OCI-LY3 (cell line): ENCODE results near the gene FARP1.

ENCODE experiments used
- H2AFZ ChIP-seq: fragments of 200-600, 300-600 bp; shearing (Covaris generic); 2 replicates; pipeline ENCODE4 v1.6.0; 2014; ENCODE audit warnings: antibody characterized with exemption, low read depth, low read length
- H3K27ac ChIP-seq: fragments of 200-600, 300-600 bp; sonication (generic); 2 replicates; pipeline ENCODE4 v1.5.1; 2014; ENCODE audit warnings: mild to moderate bottlenecking, low read length, moderate library complexity, mixed read lengths
- H3K27me3 ChIP-seq: fragments of 200-600, 300-600 bp; sonication (generic); 2 replicates; pipeline ENCODE4 v1.6.1; 2014; ENCODE audit warnings: low read depth, low read length, mixed read lengths
- H3K36me3 ChIP-seq: fragments of 200-600, 300-600 bp; sonication (generic); replicated peaks from 2 replicates; pipeline ENCODE3; 2014; ENCODE audit warnings: low read depth, low read length, mixed read lengths
- H3K4me1 ChIP-seq: fragments of 300-600, 200-600 bp; sonication (generic); 2 replicates; pipeline ENCODE4 v1.6.1; 2014; ENCODE audit warnings: low read length, mixed read lengths
- H3K4me2 ChIP-seq: fragments of 200-600, 300-600 bp; sonication (generic); 2 replicates; pipeline ENCODE4 v1.6.1; 2014; ENCODE audit warnings: low read length, mixed read lengths
- H3K4me3 ChIP-seq: fragments of 300-600, 200-600 bp; sonication (generic); 2 replicates; pipeline ENCODE4 v1.5.1; 2014; ENCODE audit warnings: antibody characterized with exemption, mild to moderate bottlenecking, low read length, moderate library complexity
- H3K79me2 ChIP-seq: fragments of 300-600, 200-600 bp; shearing (Covaris generic); 2 replicates; pipeline ENCODE4 v1.6.1; 2014; ENCODE audit warnings: mild to moderate bottlenecking, low read length, mixed read lengths
- H3K9ac ChIP-seq: fragments of 300-600, 200-600 bp; shearing (Covaris generic); 2 replicates; pipeline ENCODE4 v1.6.0; 2014; ENCODE audit warnings: mild to moderate bottlenecking, low read length, moderate library complexity
- H3K9me3 ChIP-seq: fragments of 200-600, 300-600 bp; shearing (Covaris generic); 2 replicates; pipeline ENCODE4 v1.6.1; 2014; ENCODE audit warnings: low read length, mixed read lengths; ENCODE audit not compliant: insufficient read depth
- H4K20me1 ChIP-seq: fragments of 200-600, 300-600 bp; sonication (generic); 2 replicates; pipeline ENCODE4 v1.6.1; 2016; ENCODE audit warnings: low read length, mixed read lengths; ENCODE audit not compliant: insufficient read depth
- EZH2phosphoT487 ChIP-seq: fragments of 200-600 bp; shearing (Covaris generic); IDR thresholded peaks from 2 replicates; pipeline ENCODE4 v1.6.1; 2018; ENCODE audit warnings: antibody characterized with exemption, mixed run types, low read depth
- TF ChIP-seq, protein P1 (sequence below): fragments of 200-600, 300-600 bp; sonication (generic); IDR thresholded peaks from 2 replicates; pipeline ENCODE4 v1.5.1; 2014; ENCODE audit warnings: antibody characterized with exemption, low read length, low read depth

The FARP1 gene

DNA sequence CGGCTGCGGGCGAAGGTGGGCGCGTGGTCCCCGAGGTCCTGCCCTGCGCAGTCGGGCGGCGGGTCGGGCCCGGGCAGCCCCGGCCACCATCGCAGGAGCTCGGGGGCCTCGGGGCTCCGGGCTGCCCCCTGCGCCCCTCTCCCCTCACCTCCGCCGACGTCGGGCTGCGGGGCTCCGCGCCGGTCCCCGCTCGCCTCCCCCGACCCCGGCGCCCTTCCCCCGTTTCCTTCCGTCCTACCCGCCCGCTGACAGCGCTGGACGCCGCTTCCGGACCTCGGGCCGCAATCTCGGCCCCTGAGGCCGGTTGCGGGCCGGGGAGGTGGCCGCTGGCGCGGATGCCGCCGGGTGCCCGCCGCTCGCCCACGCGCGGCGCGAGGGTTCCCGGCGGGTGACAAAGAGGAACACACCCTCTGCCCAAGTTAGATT, 720 bp downstream of the FARP1 start:
- Histone ChIP-seq H3K4me3 (peak overlapping the region; percentile 94), H3K9me3 (no peaks in the 10 kb centered on the region), H3K79me2 (no peaks in the 10 kb centered on the region), H3K36me3 (no peaks in the 10 kb centered on the region), H3K27me3 (peaks cover 46% of the 10 kb centered on the region), H3K27ac (no peak overlapping the region), H3K4me2 (peak overlapping the region; percentile 62), H3K9ac (peak overlapping the region; percentile 52), H4K20me1 (no peaks in the 10 kb centered on the region), H3K4me1 (peaks cover 19% of the 10 kb centered on the region), H2AFZ (no peak overlapping the region)
- TF ChIP-seq EZH2phosphoT487 = no peak
- TF ChIP-seq, protein P1, sequence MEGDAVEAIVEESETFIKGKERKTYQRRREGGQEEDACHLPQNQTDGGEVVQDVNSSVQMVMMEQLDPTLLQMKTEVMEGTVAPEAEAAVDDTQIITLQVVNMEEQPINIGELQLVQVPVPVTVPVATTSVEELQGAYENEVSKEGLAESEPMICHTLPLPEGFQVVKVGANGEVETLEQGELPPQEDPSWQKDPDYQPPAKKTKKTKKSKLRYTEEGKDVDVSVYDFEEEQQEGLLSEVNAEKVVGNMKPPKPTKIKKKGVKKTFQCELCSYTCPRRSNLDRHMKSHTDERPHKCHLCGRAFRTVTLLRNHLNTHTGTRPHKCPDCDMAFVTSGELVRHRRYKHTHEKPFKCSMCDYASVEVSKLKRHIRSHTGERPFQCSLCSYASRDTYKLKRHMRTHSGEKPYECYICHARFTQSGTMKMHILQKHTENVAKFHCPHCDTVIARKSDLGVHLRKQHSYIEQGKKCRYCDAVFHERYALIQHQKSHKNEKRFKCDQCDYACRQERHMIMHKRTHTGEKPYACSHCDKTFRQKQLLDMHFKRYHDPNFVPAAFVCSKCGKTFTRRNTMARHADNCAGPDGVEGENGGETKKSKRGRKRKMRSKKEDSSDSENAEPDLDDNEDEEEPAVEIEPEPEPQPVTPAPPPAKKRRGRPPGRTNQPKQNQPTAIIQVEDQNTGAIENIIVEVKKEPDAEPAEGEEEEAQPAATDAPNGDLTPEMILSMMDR = no peak

DNA sequence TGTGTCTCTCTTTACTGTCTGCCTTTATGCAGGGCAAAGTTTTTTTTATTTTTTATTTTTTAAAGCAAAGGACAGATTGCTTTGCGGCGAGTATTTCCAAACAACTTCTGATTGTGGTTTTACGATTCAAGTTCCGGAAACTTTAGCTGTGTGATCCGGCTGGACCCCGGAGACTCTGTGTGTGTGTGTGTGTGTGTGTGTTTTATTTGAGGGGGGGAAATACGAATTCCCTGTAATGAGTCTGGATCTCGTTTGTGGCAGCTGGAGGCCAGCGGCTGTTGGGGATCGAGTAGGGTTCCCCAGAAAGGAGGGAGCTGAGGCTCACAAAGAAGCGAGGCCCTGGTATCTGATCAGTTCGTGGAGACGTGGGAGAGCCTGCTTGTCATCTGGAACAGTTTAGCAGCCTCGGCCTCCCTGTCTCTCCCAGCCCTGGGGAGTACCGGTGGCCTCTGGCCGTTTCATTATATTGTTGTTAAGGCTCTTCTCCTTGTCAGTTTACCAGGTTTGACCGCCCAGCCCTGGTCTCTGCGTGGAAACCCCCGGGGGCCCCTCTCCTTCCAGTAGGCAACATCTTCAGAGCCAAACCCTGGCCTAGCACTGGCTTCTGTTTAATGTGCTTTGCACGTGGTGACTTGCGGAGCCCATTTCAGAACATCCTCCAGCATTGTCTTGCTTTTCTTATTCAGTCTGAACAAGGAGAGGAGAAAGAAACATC, 1.3 kb downstream of the FARP1 start:
- Histone ChIP-seq H3K4me2 (peak overlapping the region; percentile 62), H2AFZ (no peak overlapping the region), H4K20me1 (no peaks in the 10 kb centered on the region), H3K9ac (peak overlapping the region; percentile 52), H3K79me2 (no peaks in the 10 kb centered on the region), H3K27ac (no peak overlapping the region), H3K27me3 (peaks cover 44% of the 10 kb centered on the region), H3K4me3 (peak overlapping the region; percentile 94), H3K9me3 (no peaks in the 10 kb centered on the region), H3K36me3 (no peaks in the 10 kb centered on the region), H3K4me1 (peaks cover 19% of the 10 kb centered on the region)
- TF ChIP-seq, protein P1 = no peak
- TF ChIP-seq EZH2phosphoT487 = no peak

DNA sequence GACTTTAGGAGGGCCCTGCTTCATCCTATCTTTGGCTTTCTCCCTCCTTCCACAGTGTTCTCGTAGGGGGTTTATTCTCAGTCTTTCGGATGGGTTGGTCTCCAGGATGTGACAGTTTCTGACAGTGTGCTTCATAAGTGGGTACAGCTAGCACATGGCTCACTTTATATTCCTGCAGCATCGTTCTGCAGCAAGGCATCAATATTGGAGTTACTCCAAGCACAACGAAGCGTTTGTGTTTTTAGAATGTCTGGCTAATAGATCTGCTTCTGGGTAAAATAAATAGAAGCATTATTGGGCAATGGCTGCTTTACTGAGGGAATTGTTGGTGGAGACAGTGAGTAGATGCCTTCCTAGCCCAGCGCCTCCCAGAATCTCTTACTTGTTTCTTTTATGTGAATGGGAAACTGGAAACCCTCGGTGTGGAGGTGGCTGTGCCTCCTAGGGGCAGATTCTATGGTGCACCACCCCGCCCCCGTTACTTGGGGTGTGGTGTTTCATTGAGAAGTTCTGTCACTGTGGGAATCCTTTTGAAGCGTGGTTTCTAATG, 2.0 kb downstream of the FARP1 start:
- Histone ChIP-seq H3K9ac (no peak overlapping the region), H3K4me1 (peaks cover 19% of the 10 kb centered on the region), H3K79me2 (no peaks in the 10 kb centered on the region), H3K27me3 (peaks cover 37% of the 10 kb centered on the region), H3K27ac (no peak overlapping the region), H4K20me1 (no peaks in the 10 kb centered on the region), H3K36me3 (no peaks in the 10 kb centered on the region), H3K9me3 (no peaks in the 10 kb centered on the region), H3K4me3 (no peak overlapping the region; the same call in 1 of the 2 replicates), H2AFZ (no peak overlapping the region), H3K4me2 (peak overlapping the region; percentile 62)
- TF ChIP-seq, protein P1 = no peak
- no peak for TF ChIP-seq EZH2phosphoT487

DNA sequence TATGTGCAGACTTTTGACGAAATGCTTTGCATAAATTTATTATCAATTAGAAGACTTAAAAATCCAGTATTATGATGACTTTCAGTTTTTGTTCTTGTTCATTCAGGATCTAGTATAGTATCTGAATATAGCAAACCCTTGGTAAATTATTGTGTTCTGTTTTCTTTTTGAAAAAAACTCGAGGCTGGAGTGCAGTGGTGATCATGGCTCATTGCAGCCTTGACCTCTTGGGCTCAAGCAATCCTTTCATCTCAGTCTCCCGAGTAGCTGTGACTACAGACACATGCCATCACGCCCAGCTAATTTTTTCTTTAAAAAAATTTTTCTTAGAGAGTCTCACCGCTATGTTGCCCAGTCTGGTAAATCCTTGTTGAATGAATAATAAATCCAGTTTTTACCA, 4.6 kb downstream of the FARP1 start:
- Histone ChIP-seq H2AFZ (no peak overlapping the region), H4K20me1 (no peaks in the 10 kb centered on the region), H3K4me1 (peaks cover 14% of the 10 kb centered on the region), H3K36me3 (no peaks in the 10 kb centered on the region), H3K9ac (no peak overlapping the region), H3K4me2 (peak overlapping the region; percentile 0; the same call in 1 of the 2 replicates), H3K27me3 (peaks cover 24% of the 10 kb centered on the region), H3K4me3 (no peak overlapping the region), H3K27ac (no peak overlapping the region), H3K79me2 (no peaks in the 10 kb centered on the region), H3K9me3 (no peaks in the 10 kb centered on the region)
- no peak for TF ChIP-seq EZH2phosphoT487
- TF ChIP-seq, protein P1 = no peak
